Measurements from ENCODE around the gene SKAP1. TPM values are rescaled to one million over a fixed set of nuclear protein-coding genes. Genes with fewer than 3 reads are reported as not detected.

Gene SKAP1
- total RNA-seq, 2 experiments from 2014 or later: 1.2 TPM; not detected in 1

DNA sequence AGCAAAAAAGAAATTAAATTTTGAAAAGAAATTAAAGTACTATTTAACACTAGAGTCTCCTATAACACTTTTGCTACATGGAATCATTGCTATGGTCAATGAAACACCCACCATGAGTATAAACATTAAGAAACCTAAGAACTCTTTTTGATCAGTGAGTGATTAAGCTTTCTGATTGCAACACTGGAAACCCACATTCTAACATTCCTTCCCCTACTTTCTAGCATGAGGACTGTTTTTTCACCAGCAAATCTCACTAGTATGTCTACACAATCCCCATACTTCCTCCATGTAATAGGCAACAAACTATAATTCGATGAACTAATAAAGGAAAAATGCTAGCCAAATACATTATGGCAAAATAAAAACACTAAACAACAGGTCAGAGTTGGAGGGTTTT lies 54.7 kb downstream of the SKAP1 start:
- peaks cover 4% of the 10 kb centered on the region for H3K4me1 ChIP-seq (ENCODE audit: insufficient read depth, low read length, poor library complexity, severe bottlenecking)
- H3K36me3 ChIP-seq (ENCODE audit: insufficient read depth, low read length): no peaks in the 10 kb centered on the region
- DNase-seq (ENCODE audit: low spot score): no peak
- no peak overlapping the region for H2AFZ ChIP-seq (ENCODE audit: low read length)
- ChIA-PET CTCF (ENCODE audit: unreplicated experiment) (interaction anchor here (0.5 to 1.0 kb wide), 2 partner anchors 64 to 348 kb away, joined by 3 read pairs; no protein-coding TSS in a partner anchor), POLR2A (interaction anchor here (1.1 kb wide), 1 partner anchor 9 kb away, joined by 4 read pairs; no protein-coding TSS in a partner anchor)
- H3K4me3 ChIP-seq (ENCODE audit: low read depth, low read length, poor library complexity, severe bottlenecking): no peak overlapping the region
- no peaks in the 10 kb centered on the region for H3K79me2 ChIP-seq (ENCODE audit: insufficient read depth, low read depth, low read length)
- no peaks in the 10 kb centered on the region for H3K9me2 ChIP-seq (ENCODE audit: insufficient read depth, low read length)
- no peaks in the 10 kb centered on the region for H3K9me3 ChIP-seq (ENCODE audit: low read length)
- no peak overlapping the region for H3K27ac ChIP-seq (ENCODE audit: low read depth, low read length, poor library complexity, severe bottlenecking)
- BruUV-seq (replicated peaks): no TSS peak
- H4K20me1 ChIP-seq (ENCODE audit: insufficient read depth, low read length): no peaks in the 10 kb centered on the region
- H3K4me2 ChIP-seq (ENCODE audit: low read length): no peak overlapping the region
- intact Hi-C loops (cut with micrococcal nuclease; ENCODE audit: unreplicated experiment): no loop called here
- TF ChIP-seq, protein P1, sequence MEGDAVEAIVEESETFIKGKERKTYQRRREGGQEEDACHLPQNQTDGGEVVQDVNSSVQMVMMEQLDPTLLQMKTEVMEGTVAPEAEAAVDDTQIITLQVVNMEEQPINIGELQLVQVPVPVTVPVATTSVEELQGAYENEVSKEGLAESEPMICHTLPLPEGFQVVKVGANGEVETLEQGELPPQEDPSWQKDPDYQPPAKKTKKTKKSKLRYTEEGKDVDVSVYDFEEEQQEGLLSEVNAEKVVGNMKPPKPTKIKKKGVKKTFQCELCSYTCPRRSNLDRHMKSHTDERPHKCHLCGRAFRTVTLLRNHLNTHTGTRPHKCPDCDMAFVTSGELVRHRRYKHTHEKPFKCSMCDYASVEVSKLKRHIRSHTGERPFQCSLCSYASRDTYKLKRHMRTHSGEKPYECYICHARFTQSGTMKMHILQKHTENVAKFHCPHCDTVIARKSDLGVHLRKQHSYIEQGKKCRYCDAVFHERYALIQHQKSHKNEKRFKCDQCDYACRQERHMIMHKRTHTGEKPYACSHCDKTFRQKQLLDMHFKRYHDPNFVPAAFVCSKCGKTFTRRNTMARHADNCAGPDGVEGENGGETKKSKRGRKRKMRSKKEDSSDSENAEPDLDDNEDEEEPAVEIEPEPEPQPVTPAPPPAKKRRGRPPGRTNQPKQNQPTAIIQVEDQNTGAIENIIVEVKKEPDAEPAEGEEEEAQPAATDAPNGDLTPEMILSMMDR (conservative IDR thresholded peaks at IDR 0.05; ENCODE audit: low read length): no peak
- TF ChIP-seq EZH2phosphoT487 (IDR thresholded peaks at IDR 0.05; ENCODE audit: borderline replicate concordance, low read depth, low read length): no peak

DNA sequence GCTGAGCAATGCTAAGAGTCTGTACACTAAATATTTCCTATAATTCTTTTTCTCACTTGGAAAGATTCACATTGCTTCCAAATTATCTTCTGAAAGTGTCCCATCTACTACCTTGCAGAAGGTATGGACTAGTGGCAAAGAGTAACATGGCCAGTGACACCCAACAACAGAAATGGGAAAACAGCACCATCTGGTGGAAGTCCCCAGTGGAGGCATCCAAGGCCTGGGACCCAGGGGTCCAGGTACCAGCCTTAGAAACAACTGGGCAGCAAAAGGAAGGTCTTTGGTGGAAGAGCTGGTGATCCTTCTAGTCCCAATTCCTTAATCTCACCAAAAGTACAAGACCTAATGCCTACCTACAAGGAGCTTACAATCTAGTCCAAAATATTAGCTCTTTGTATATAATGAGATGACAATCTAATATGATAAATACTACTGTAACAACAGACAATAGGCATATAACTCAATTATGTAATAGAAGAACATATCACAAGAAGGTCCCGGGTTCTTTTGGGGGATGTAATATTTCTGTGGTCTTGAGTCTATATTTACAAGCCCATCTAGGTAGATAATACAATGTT lies 55.3 kb downstream of the SKAP1 start:
- ChIA-PET POLR2A (no interaction called here), CTCF (ENCODE audit: unreplicated experiment) (interaction anchor here (0.5 to 1.0 kb wide), 2 partner anchors 65 to 349 kb away, joined by 3 read pairs; no protein-coding TSS in a partner anchor)
- Histone ChIP-seq H3K4me2 (ENCODE audit: low read length) (no peak overlapping the region), H3K36me3 (ENCODE audit: insufficient read depth, low read length) (no peaks in the 10 kb centered on the region), H2AFZ (ENCODE audit: low read length) (no peak overlapping the region), H3K9me2 (ENCODE audit: insufficient read depth, low read length) (no peaks in the 10 kb centered on the region), H4K20me1 (ENCODE audit: insufficient read depth, low read length) (no peaks in the 10 kb centered on the region), H3K27ac (ENCODE audit: low read depth, low read length, poor library complexity, severe bottlenecking) (no peak overlapping the region), H3K4me3 (ENCODE audit: low read depth, low read length, poor library complexity, severe bottlenecking) (no peak overlapping the region), H3K4me1 (ENCODE audit: insufficient read depth, low read length, poor library complexity, severe bottlenecking) (peaks cover 4% of the 10 kb centered on the region), H3K9me3 (ENCODE audit: low read length) (no peaks in the 10 kb centered on the region), H3K79me2 (ENCODE audit: insufficient read depth, low read depth, low read length) (no peaks in the 10 kb centered on the region)
- intact Hi-C loops (cut with micrococcal nuclease; ENCODE audit: unreplicated experiment): no loop called here
- DNase-seq (ENCODE audit: low spot score): peak; percentile 66
- BruUV-seq (replicated peaks): no TSS peak
- TF ChIP-seq, protein P1 (conservative IDR thresholded peaks at IDR 0.05; ENCODE audit: low read length): peak; percentile 89
- no peak for TF ChIP-seq EZH2phosphoT487 (IDR thresholded peaks at IDR 0.05; ENCODE audit: borderline replicate concordance, low read depth, low read length)

DNA sequence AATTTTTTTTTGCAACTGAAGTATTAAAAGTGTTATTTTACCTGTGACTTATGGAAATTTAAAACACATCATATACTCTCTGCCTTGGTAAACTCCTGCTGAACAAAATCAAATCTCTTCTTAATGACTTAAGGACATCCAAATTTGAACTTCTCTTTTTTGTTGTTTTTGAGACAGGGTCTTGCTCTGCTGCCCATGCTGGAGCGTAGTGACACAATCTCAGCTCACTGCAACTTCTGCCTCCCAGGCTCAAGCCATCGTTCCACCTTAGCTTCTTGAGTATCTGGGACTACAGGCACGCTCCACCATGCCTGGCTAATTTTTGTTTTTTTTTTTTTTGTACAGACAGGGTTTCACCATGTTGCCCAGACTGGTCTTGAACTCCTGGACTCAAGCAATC lies 56.1 kb downstream of the SKAP1 start:
- H3K9me3 ChIP-seq (ENCODE audit: low read length): no peaks in the 10 kb centered on the region
- H3K4me2 ChIP-seq (ENCODE audit: low read length): no peak overlapping the region
- ChIA-PET POLR2A (interaction anchor here (0.6 kb wide), 1 partner anchor 48 kb away, joined by 3 read pairs; no protein-coding TSS in a partner anchor), CTCF (ENCODE audit: unreplicated experiment) (no interaction called here)
- H3K79me2 ChIP-seq (ENCODE audit: insufficient read depth, low read depth, low read length): no peaks in the 10 kb centered on the region
- no peak for DNase-seq (ENCODE audit: low spot score)
- intact Hi-C loops (cut with micrococcal nuclease; ENCODE audit: unreplicated experiment): no loop called here
- no peak overlapping the region for H2AFZ ChIP-seq (ENCODE audit: low read length)
- no peak overlapping the region for H3K4me3 ChIP-seq (ENCODE audit: low read depth, low read length, poor library complexity, severe bottlenecking)
- no peak overlapping the region for H3K27ac ChIP-seq (ENCODE audit: low read depth, low read length, poor library complexity, severe bottlenecking)
- TF ChIP-seq, protein P1 (conservative IDR thresholded peaks at IDR 0.05; ENCODE audit: low read length): no peak
- TF ChIP-seq EZH2phosphoT487 (IDR thresholded peaks at IDR 0.05; ENCODE audit: borderline replicate concordance, low read depth, low read length): no peak
- no peaks in the 10 kb centered on the region for H3K4me1 ChIP-seq (ENCODE audit: insufficient read depth, low read length, poor library complexity, severe bottlenecking)
- no peaks in the 10 kb centered on the region for H4K20me1 ChIP-seq (ENCODE audit: insufficient read depth, low read length)
- H3K9me2 ChIP-seq (ENCODE audit: insufficient read depth, low read length): no peaks in the 10 kb centered on the region
- H3K36me3 ChIP-seq (ENCODE audit: insufficient read depth, low read length): no peaks in the 10 kb centered on the region
- no TSS peak for BruUV-seq (replicated peaks)

Measured in OCI-LY7 (cell line).